Measurements from ENCODE around the gene EPS8.
A peak's percentile ranks its signal among the peaks of the same experiment; 100 is the strongest.

The EPS8 gene

DNA sequence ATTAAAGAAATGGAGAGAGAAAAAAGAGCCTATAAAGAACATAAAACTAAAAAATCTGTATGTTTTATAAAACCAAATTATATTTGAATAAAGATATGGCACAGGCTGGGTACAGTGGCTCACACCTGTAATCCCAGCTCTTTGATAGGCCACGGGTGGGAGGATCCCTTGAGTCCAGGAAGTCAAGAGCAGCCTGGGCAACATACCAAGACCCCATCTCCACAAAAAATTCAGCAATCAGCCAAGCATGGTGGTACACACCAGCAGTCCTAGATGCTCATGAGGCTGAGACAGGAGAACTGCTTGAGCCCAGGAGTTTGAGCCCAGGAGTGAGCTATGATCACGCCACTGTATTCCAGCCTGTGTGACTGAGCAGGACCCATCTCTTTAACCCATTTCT is 74.9 kb downstream of the EPS8 start:
- DNase-seq: no peak

DNA sequence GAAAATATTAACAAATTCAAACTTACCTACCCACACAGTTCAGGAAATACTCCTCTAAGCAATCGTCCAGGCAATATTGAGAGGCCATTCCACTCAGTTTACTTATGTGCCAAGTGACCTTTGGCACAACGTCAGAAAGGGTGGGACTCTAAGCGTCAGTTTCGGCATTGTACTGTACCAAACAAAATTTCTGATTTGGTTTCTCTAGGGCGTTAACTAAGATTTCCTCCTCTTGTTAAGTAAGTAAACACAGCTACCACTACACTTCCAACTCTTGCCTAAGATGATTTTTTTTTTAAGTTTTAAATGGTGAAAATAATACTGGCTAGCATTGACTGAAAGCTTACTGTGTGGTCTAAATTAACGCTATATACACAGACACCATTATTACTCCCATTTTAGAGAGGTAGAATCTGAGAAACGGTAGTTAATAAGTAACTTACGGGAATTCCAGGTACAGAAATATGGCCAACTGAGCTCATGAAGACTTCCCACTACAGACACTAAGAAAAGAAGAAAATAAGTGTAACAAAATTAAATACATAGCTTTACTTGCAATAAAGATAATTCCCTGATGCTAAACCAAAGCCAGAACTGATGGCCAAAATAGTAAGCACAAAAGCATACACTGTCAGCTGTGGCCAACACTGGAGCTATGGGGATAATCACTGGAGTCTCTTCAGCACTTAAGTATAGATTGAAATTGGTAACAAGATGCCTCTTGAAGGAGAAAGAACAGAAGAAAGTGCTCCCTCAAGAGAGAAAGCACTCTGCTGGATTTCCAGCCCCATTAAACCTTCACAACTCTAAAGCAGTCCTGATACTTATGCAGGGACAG is 76.1 kb downstream of the EPS8 start:
- DNase-seq: no peak

DNA sequence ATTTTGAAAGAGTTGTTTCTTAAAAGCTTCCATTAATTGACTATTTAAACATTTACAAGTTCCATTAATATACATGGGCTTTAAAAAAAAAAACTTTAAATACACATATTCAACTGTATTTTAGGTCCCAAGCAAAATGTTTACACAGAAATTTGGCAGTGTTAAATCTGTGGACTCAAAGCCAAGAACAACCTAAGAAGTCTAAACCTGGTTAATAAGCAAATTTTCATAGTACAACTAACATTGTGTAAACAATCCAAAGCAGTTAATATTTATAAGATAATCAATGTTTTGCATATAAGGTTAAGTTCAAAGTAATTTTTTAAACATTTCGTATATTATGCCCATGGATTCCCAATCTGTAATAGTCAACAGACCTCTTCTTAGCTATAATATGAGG is 77.0 kb downstream of the EPS8 start:
- no peak for DNase-seq

DNA sequence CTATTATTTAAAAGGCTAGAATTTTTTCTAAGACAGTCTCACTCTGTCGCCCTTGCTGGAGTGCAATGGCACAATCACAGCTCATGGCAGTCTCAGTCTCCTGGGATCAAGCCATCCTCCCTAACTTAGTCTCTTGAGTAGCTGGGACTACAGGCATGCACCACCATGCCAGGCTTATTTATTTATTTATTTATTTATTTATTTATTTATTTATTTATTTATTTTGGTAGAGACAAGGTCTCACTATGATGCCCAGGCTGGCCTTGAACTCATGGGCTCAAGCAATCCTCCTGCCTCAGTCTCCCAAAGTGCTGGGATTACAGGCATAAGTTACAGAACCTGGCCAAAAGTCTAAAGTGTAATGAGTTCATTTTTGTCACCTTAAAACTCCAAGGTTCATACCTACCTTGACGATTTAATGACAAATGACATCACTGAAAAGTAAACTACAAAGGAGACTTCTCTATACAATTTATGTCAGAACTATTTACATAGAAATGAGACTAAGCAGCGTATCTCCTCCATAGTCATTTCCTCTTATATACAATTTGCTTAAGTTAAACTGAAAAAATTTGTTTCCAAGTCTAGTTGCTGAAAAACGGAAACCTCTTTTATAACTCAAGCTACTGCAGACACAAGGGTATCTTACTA is 78.2 kb downstream of the EPS8 start:
- DNase-seq: no peak

- DNase-seq: no peak
These were observed 79.6 kb downstream of the EPS8 start for GRCh38 chr12:15709551-15709950.

GRCh38 chr12:15708396-15709076 is 80.7 kb downstream of the EPS8 start:
- DNase-seq: no peak

DNA sequence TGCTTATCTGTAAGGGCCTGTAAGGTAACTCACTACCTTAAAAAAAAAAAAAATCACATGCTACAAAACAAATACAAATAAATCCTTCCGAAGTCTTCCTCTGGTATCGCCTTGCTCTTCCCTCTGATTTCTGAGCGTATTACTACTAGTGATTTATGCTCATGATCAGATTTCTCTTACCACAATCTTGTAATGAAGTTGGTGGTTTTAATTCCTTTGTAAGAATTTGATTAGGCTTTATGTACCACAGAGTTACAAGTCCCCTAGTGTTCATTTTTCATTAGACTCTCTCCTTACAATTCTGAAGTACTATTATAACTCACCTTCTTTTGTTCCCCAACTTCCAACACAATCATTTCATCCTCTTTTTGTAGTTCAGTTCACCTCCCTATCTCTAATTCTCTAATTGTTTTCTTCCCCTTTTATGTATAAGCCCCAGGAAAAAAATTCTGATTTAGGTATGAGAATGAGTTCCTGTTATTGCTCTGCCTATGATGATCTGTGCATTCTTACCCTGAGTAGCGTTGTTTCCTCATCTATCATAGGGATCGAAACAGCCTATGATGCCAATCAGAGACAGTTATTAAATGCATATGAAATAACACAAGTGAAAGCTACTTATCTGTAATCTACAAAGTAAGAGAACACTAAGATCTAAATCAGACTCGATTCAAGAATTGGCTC is 81.5 kb downstream of the EPS8 start:
- no peak for DNase-seq

DNA sequence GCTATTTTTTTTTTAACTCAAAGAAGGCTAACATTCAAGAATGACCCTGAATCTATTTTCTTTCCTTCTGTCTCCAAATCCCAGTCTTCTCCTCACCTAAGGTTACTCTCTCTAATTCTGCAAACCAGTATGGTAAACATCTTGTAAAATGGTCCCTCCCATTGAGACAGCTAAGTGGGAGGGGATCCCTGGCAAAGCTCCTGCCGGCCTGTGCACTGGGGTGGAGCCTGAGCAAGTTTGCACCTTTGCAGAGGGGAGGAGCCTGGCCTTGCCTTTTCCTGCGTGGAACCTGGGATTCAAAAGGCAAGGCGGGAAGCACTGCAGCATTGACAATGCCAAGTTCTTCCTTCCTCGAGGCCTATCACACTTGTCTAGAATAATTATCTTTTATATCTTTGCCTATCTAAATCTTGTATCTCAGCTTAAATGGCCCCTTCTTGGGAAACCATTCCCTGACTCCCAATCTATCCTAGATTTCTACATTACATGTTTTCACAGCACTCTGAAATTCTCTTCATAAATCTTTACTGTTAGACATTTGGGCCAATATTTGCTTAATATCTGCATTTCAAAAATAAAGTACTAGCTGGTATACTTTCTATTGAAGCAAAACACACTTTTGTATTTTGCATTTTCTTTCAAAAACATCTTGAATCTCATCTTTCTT is 83.0 kb downstream of the EPS8 start:
- DNase-seq: no peak

DNA sequence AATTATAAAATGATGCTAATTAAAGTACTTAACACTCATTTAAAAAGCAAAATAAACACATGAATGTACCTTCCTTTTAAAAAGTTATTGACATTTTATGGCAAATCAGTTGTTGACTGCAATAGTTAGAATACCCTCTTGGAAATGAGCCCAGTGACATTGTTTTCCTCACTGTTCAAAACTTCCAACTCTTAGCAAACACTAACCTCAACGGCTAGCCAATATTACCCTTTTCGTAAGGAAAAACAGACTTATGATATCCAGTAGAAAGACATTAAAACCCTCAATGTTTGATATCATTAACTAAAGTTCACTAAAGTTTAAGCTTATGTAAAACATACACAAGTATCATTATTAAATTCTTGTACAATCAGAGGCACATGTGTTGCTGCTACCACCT is 83.6 kb downstream of the EPS8 start:
- no peak for DNase-seq

DNA sequence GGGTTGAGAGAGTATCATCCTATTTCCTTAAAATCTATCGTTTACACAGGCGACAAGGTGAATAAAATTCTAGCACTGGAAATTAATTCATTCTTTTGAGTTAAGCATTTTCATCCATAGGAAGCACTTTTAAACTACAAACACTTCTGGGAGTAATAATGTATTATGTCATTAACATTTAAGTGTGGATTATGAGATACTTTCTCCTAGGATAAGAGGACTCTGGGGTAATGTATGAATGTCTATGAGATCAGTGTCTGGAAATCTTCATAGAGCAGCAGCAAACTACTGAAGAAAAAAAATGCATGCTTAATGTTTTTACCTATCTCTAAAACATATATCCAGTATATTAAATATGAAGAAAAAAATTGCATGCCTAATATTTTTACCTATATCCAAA is 86.9 kb downstream of the EPS8 start:
- DNase-seq: no peak

GRCh38 chr12:15701631-15702156 is 87.5 kb downstream of the EPS8 start:
- DNase-seq: peak in 1 of 2 donors; percentile 25

DNA sequence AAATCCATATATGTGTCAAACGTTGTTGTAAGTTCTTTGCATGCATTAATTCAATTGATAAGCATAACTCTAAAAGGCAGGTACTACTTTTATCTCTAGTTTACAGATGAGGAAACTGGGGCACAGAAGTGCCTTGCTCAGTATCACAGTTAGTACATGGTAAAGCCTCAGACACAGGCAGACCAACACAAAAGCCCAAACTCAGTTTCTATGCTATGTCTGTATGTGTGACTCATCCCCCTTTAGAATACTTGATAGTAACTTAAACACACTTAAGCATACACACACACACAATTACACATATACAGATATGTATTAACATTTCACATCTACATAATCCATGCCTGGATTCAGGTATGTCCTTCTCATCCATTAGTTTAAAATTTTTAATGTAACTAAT is 88.0 kb downstream of the EPS8 start:
- DNase-seq: peak in 1 of 2 donors; percentile 27

DNA sequence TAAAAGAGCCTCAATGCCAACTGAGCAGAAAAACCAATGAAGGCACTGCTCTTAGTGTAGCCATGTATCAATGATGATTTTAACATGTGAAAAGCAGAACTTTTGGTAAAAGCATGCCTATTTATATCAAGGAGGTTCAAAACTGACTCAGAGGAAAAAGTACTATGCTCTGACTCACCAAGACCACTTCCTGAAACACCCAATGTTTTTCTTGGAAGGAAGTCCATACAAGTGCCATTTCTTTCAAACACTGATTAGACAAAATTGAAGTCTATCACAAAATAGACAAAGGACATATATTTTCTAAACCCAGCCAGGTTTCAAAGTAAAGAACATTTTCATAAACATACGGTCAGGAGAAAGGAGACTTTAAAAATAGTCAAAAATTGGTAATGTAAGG is 88.6 kb downstream of the EPS8 start:
- DNase-seq: peak in 1 of 2 donors; percentile 93

- DNase-seq: no peak
These were observed 89.3 kb downstream of the EPS8 start for GRCh38 chr12:15699886-15700285.

DNA sequence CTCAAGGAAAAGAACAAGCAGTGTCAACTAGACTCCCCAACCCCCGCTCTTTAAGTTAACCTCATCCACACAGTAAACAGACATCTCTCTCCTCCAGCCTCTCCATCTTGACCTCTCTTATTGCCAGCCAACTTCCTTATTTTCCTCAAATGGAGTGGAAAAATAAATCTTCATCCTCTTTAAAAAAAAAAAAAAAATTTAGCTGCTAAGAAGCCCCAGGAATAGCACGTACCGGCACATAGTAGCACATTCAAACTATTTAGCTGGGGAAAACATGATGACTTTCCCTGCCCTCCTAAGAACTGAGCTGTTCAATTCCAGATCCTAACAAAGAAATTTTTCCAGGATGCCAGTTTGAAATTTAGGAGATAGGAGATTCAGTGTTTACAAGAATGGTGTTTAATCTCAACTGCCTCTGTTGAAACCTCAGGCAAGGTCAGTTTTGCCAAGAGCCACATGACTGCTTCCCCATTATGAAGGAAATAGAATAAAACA is 90.8 kb downstream of the EPS8 start:
- DNase-seq: no peak

GRCh38 chr12:15697201-15697600 is 92.0 kb downstream of the EPS8 start:
- peak in 1 of 2 donors; percentile 17 for DNase-seq

- no peak for DNase-seq
These were observed 95.8 kb downstream of the EPS8 start for GRCh38 chr12:15693228-15693911.

DNA sequence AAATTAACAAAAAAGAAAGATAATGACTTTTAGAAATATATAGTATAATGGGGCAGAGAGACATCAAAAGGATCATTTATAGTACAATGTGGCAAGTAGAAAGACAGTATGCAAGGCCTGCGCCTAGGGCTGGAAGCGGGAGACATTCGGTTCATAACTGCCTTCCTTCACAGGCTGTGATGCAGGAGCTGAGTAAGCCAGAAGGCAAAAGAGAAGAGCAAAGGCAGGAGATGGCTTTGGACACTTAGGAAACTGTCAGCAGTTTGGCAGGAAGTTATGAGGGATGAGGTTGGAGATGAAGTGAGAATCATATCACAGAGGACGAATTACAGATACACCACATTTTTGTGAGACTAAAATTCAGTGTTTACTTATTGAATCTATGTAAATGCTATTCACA is 97.8 kb downstream of the EPS8 start:
- DNase-seq: peak in 1 of 2 donors; percentile 28

DNA sequence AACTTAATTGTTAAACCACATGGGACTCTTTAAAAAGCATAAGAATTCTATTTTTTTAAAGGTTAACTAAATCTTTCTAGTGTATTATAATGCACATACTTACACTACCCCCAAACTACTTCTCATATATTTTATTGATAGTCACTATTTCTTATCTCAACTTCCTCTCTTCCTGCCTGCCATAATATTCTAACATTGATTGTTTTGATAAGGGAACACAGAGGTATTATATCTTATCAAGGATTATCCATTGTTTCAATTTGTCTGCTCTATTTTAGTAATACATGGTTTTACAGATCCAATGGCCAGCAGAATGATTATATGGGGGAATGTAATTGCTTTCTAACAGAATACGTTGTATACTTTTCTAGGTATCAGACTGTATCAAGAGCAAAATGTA is 98.9 kb downstream of the EPS8 start:
- DNase-seq: no peak

GRCh38 chr12:15689751-15690191 is 99.4 kb downstream of the EPS8 start:
- no peak for DNase-seq

DNA sequence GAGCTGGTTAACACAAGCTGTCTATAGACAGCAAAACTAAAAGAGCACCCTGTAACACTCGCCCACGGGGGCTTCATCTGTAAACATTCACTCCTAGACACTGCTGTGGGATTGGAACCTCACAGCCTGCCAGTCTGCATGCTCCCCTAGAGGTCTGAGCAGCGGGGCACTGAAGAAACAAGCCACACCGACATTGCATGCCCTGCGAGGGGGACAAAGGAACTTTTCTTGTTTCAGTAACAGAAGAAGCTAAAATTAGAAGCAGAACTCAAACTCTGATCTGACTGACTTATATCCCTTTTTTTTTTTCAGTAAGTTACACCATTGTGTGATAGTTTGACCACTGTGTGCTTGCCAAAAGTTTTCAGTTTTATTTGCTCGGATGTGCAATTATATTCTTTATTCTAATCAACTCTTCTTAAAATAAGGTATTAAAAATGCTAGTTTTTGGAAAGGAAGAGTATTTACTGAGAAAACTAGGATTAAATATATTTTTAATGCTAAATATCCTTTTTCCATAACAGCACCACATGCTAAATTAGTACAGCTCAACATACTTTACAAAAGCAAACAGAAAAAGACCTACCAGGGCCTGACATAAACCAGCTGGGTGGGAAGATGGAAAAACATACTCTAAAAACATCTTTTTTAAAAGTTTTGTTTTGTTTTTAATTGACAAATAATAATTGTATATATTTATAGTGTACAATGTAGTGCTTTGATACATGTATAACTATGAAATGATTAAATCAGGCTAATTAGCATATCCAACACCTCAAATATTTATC is 100.2 kb downstream of the EPS8 start:
- no peak for DNase-seq
